HG02885 (cell line): ENCODE data around the gene TBC1D21.
"Not testable (repeated sequence)": the region's sequence is repeated elsewhere in the genome, so short reads cannot be mapped to it uniquely, and the experiment has no call there.

Source experiments
- ATAC-seq: cut with Tn5 transposase; IDR thresholded peaks from one replicate; pipeline ENCODE4 v1.9.1; 2021; ENCODE audit warnings: mild to moderate bottlenecking; ENCODE audit not compliant: unreplicated experiment, poor library complexity

Gene TBC1D21

GRCh38 chr15:73926219-73927002 lies 53.0 kb downstream of the TBC1D21 start, which contains the start of gene LOXL1:
TSS of gene LOXL1 (plus strand) at chr15:73926462. CDS start at chr15:73926784, 322 bp downstream.
- no peak for ATAC-seq

DNA sequence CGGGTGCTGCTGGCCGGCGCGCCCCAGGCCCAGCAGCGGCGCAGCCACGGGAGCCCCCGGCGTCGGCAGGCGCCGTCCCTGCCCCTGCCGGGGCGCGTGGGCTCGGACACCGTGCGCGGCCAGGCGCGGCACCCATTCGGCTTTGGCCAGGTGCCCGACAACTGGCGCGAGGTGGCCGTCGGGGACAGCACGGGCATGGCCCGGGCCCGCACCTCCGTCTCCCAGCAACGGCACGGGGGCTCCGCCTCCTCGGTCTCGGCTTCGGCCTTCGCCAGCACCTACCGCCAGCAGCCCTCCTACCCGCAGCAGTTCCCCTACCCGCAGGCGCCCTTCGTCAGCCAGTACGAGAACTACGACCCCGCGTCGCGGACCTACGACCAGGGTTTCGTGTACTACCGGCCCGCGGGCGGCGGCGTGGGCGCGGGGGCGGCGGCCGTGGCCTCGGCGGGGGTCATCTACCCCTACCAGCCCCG lies 53.7 kb downstream of the TBC1D21 start:
- ATAC-seq = no peak

GRCh38 chr15:73927476-73928240 lies 54.3 kb downstream of the TBC1D21 start:
- no peak for ATAC-seq

DNA sequence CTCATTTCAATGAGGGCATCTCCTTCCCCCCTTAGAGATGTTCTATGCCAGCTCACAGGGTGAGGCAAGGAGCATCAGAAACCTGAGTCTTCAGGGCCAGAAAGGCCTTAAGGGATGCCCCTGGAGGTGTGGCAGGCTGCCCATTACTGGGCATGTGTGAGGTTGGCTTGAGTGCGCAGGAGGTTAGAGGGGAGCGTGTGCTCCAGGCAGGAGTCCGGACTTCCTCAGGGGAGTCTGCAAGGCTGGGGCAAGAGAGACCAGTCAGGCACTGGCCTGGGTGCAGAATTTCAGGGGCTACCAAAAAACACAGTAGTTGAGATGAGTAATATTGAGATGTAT lies 54.8 kb downstream of the TBC1D21 start:
- no peak for ATAC-seq

DNA sequence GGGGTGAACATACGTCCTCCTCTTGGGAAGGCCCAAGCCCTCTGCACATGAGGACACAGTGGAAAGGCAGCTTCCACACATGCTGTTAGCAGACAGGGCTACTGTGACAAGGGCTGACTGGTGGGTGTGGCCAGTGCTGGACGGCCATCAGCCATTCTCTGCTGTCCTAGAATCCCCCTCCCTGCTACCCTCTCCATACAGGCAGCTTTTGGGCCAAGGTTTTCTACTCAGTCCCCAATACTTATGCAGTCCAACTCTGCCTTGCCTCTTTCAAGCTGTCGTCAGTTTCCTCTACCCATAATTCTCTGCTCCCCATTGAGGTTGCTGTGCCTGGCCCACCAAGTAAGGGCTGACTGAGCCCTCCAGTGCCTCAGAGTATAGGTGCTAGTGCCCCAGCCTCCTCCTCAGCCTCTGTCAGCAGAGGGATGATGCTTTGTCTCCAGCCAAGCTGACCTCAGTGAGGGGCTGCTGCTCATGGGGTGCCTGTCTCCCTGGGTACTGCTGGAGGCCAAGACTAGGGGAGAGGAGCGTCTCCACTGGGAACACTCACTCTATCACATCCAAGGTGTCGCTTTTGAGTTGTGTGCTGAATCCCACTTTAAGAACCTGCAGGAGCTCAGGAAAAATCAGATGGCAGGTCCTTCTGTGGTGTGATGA lies 55.7 kb downstream of the TBC1D21 start:
- ATAC-seq = no peak

DNA sequence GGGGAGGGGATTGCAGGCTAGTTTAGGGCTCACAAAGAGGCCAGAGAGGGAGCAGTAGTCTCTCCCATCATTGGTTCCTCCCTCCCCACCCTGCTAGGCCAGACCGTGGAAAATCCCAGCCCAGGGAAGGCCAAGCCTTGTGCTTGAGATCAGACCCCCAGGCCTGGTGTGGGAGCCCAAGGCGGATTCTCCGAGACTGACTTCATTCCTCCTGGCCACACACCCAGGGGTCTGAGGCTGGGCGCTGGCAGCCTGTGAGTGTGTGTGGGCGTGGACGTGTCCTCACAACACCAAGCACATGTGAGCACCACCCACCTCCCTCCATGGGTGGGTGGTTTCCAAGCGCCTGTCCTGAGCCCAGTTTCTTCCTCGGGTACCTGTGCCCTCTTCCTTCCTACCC lies 57.0 kb downstream of the TBC1D21 start:
- no peak for ATAC-seq

GRCh38 chr15:73930790-73931281 lies 57.5 kb downstream of the TBC1D21 start:
- ATAC-seq = no peak

- no peak for ATAC-seq
These were observed 58.1 kb downstream of the TBC1D21 start for GRCh38 chr15:73931441-73931840.

DNA sequence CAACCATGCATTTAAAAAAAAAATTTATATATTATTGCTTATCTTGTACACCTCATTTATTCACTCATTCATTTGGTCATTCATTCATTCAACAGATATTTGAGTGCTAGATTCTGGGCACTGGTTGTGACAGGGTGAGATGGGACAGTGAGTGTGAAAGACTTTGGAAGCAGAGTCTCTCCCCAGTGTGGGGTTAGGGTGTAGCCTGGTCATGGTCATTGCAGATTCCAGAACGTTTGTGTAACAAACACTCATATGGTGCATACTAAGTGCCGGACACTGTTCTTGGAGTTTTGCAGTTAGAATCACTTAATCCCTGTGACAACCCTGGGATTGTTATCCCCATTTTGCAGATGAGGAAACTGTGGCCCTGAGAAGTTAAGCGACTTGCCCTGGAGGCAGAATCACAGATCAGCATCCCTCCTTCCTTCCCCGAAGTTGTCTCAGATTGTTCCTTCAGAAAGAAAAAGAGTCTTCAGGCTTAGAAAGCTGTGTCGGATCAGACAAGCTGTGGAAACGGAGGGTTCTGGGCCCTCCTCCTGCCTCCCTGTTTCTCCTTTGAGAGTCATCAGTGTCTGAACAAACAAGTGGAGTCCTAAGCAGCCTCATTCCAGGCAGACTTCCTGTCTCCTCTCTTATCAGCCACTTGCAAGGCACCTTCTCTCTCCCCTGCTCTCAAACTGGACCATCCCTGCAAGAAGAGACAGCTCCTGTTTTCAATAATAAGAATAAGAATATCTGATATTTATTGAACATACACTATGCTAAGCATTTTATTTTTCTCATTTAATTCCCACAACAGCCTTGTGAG lies 59.2 kb downstream of the TBC1D21 start:
- no peak for ATAC-seq

DNA sequence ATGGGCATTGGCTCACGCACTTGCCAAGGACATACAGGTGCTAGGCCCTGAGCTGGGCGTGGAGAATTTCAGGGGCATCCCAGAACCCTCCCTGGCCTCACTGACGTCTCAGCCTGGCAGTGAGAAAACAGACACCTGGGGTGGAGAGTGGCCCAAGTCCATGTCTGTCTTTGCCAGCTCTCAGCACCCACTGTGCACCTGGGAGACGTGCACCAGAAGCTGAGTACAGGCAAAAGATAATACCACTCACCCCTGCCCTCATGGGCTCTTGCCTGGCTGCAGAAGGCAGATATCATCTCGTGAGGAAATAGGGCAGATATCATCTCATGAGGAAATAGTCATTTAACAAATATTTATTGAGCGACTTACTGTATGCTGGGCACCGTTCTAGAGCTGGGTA lies 60.9 kb downstream of the TBC1D21 start:
- no peak for ATAC-seq

- no peak for ATAC-seq
These were observed 62.2 kb downstream of the TBC1D21 start for GRCh38 chr15:73935547-73935946.

- no peak for ATAC-seq
These were observed 62.8 kb downstream of the TBC1D21 start for GRCh38 chr15:73936181-73936580.

DNA sequence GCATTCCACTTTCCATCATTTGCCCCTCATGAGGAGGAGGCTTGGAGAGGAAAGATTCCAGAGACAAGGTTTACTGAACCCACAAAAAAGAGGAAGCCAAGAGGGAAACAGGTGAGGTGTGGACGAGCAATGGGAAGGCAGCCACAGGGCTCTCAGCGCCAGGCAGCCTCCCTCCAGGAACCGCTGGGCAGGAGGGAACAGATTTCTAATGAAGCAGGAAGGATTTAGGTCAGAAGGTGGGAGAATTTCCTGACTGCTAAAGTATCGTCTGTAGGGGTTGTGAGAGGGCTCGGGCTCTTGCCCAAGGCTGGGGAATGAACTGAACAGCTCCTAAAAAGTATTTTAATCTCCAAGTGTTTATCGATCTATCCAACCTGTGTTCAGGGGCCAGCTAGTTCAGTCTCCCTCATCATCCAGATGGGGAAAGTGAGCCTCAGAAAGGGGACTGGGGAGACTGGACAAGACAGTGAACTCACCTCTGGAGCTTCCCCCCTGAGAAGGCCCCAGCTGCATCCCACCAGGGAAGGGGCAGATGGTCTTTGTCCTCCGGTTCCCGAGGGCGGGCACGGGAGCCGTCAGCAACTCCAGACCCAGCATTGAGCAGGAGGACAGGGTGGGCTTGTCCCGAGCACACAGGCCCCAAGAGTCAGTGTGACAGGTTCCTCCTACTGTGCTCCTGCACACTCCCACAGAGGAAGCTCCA lies 63.4 kb downstream of the TBC1D21 start:
- ATAC-seq = no peak

DNA sequence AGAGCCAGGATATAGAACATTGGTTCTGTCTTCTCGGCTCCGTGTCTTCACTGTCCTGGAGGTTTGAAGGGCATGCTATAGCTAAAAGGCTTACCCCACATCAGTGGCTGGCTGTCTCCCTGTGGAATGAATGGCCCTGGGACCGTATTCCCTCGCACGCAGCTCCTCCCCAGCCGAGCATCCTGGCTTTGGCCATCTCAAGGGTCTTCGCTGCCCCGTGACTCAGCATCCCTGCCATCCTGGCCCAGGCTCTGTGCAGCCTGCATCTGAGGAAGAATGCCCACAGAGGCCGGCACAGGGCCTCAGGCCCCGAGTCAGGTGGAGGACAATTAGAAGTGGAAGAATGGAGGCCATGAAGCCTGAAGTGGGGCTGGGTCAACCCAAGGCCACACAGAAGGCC lies 63.9 kb downstream of the TBC1D21 start:
- no peak for ATAC-seq

- ATAC-seq = no peak
These were observed 64.4 kb downstream of the TBC1D21 start for GRCh38 chr15:73937726-73938125.

- ATAC-seq = not testable (repeated sequence)
These were observed 65.2 kb downstream of the TBC1D21 start for GRCh38 chr15:73938516-73938915.
